GM13977 (cell line): ENCODE data around the gene CCR9.

Source experiments
- DNase-seq: peaks from one replicate; pipeline ENCODE4 v3.0.0; 2012; ENCODE audit warnings: low spot score
- CTCF ChIP-seq: IDR thresholded peaks from 2 replicates; pipeline ENCODE4 v1.5.1; 2012; ENCODE audit warnings: mild to moderate bottlenecking, control low read depth; ENCODE audit not compliant: insufficient read depth; ENCODE audit errors: extremely low read depth, missing control alignments
- in situ Hi-C: fragments of 300-500 bp; cut with MboI; formaldehyde crosslinking; loops from one replicate; pipeline ENCODE4 v1.12.0; 2022; ENCODE audit warnings: low sequenced_read_pairs, low pct_unique_long_range_greater_than_20kb, mixed read lengths, inconsistent platforms; ENCODE audit not compliant: unreplicated experiment

Gene CCR9

GRCh38 chr3:45878124-45878523 is 8.2 kb upstream of the CCR9 start:
- TF ChIP-seq CTCF, result no peak
- in situ Hi-C loops, result no loop called here
- no peak for DNase-seq

- TF ChIP-seq CTCF, result no peak
- DNase-seq, result no peak
- in situ Hi-C loops, result no loop called here
These were observed 5.6 kb upstream of the CCR9 start for GRCh38 chr3:45880725-45881077.

GRCh38 chr3:45881078-45882022 is 5.0 kb upstream of the CCR9 start:
- no peak for DNase-seq
- no peak for TF ChIP-seq CTCF
- in situ Hi-C loops, result no loop called here

- TF ChIP-seq CTCF, result no peak
- in situ Hi-C loops, result no loop called here
- DNase-seq, result no peak
These were observed 1.8 kb upstream of the CCR9 start for GRCh38 chr3:45884368-45885201.

GRCh38 chr3:45887285-45887684 is 942 bp downstream of the CCR9 start:
- in situ Hi-C loops, result no loop called here
- TF ChIP-seq CTCF, result no peak
- DNase-seq, result no peak

- TF ChIP-seq CTCF, result no peak
- no peak for DNase-seq
- in situ Hi-C loops, result no loop called here
These were observed 1.6 kb downstream of the CCR9 start for GRCh38 chr3:45887759-45888511.
